GM23248 (cell line): Measurements from ENCODE around the gene EHBP1. TPM values are rescaled to one million over a fixed set of nuclear protein-coding genes. Genes with fewer than 3 reads are reported as not detected.

Source experiments
- DNase-seq: peaks from one replicate; pipeline ENCODE4 v3.0.0-alpha.2; 2015
- H2AFZ ChIP-seq: fragments of 200-600 bp; sonication (generic); 2 replicates; pipeline ENCODE4 v1.6.1; 2016; ENCODE audit warnings: antibody characterized with exemption
- H3F3A ChIP-seq: fragments of 200-600 bp; sonication (generic); 2 replicates; pipeline ENCODE4 v1.6.1; 2016; ENCODE audit warnings: mild to moderate bottlenecking, antibody characterized with exemption, mixed run types; ENCODE audit not compliant: insufficient read depth
- H3K27ac ChIP-seq: fragments of 200-600 bp; sonication (generic); 2 replicates; pipeline ENCODE4 v1.5.1; 2016; ENCODE audit warnings: mild to moderate bottlenecking
- H3K27me3 ChIP-seq: fragments of 200-600 bp; sonication (generic); replicated peaks from 2 replicates; pipeline ENCODE4 v1.6.1; 2016; ENCODE audit warnings: mild to moderate bottlenecking; ENCODE audit not compliant: insufficient read depth
- H3K36me3 ChIP-seq: fragments of 200-600 bp; sonication (generic); 2 replicates; pipeline ENCODE4 v1.6.1; 2016; ENCODE audit warnings: low read depth, mild to moderate bottlenecking
- H3K4me1 ChIP-seq: fragments of 200-600 bp; sonication (generic); 2 replicates; pipeline ENCODE4 v1.6.1; 2016; ENCODE audit warnings: mild to moderate bottlenecking; ENCODE audit not compliant: insufficient read depth
- H3K4me2 ChIP-seq: fragments of 200-600 bp; sonication (generic); one replicate; pipeline ENCODE4 v1.6.1; 2016; ENCODE audit warnings: mild to moderate bottlenecking; ENCODE audit not compliant: unreplicated experiment
- H3K4me3 ChIP-seq: fragments of 200-600 bp; sonication (generic); 2 replicates; pipeline ENCODE4 v1.5.1; 2016; ENCODE audit warnings: mild to moderate bottlenecking
- H3K79me2 ChIP-seq: fragments of 200-600 bp; sonication (generic); 2 replicates; pipeline ENCODE4 v1.6.1; 2016; ENCODE audit warnings: mild to moderate bottlenecking; ENCODE audit not compliant: insufficient read depth
- H3K9ac ChIP-seq: fragments of 200-600 bp; sonication (generic); 2 replicates; pipeline ENCODE4 v1.6.1; 2016; ENCODE audit warnings: mild to moderate bottlenecking
- H3K9me2 ChIP-seq: fragments of 200-600 bp; sonication (generic); 2 replicates; pipeline ENCODE4 v1.6.1; 2016; ENCODE audit warnings: mixed run types, mild to moderate bottlenecking, moderate library complexity; ENCODE audit not compliant: insufficient read depth
- H3K9me3 ChIP-seq: fragments of 200-600 bp; sonication (generic); one replicate; pipeline ENCODE4 v1.6.1; 2017; ENCODE audit warnings: low read depth
- H4K20me1 ChIP-seq: fragments of 200-600 bp; sonication (generic); 2 replicates; pipeline ENCODE4 v1.6.0; 2016; ENCODE audit not compliant: insufficient read depth
- EZH2 ChIP-seq: fragments of 200-600 bp; sonication (generic); IDR thresholded peaks from 2 replicates; pipeline ENCODE4 v1.6.1; 2018; ENCODE audit warnings: antibody characterized with exemption, mild to moderate bottlenecking; ENCODE audit not compliant: insufficient read depth, poor library complexity, severe bottlenecking
- EZH2phosphoT487 ChIP-seq: fragments of 200-600 bp; sonication (generic); IDR thresholded peaks from 2 replicates; pipeline ENCODE4 v1.6.1; 2018; ENCODE audit warnings: antibody characterized with exemption, moderate library complexity, mild to moderate bottlenecking, low read depth; ENCODE audit not compliant: insufficient read depth
- WGBS, 2 experiments: methylation state at CpG; one replicate each; pipeline ENCODE4 v1.1.6; 2015 to 2017; ENCODE audit warnings: low lambda C conversion rate in 2 of 2, low coverage in 1 of 2; ENCODE audit errors: missing lambda C conversion rate in 2 of 2; 5-methylcytosine and 5-hydroxymethylcytosine counted together
- in situ Hi-C: fragments of 300-500 bp; cut with MboI; formaldehyde crosslinking; loops from 2 replicates; pipeline ENCODE4 v1.15.0; 2020
- polyA plus RNA-seq: library from polyadenylated mRNA; unstranded; fragments of >200 nt; fragmentation: Nextera tagmentation; extraction: Ambion mirVana; gene quantifications from 2 replicates; pipeline ENCODE4 v1.2.1, GENCODE V29; 2016
- total RNA-seq: library from RNA; depleted of rRNA; stranded (reverse); fragments of >200 nt; shearing (Covaris generic); gene quantifications from 2 replicates; pipeline ENCODE4 v1.2.3, GENCODE V29; 2014

The EHBP1 gene
- total and polyA plus RNA-seq, 2 experiments from 2014 or later: 41.3 to 56.8 TPM

GRCh38 chr2:62783679-62784078, 78.2 kb downstream of the EHBP1 start:
- TF ChIP-seq EZH2phosphoT487 (no peak), EZH2 (no peak)
- H2AFZ ChIP-seq: no peak overlapping the region
- no peak overlapping the region for H3K27ac ChIP-seq
- H3K9ac ChIP-seq: no peak overlapping the region
- in situ Hi-C loops: no loop called here
- H3K9me3 ChIP-seq: no peaks in the 10 kb centered on the region
- no peak overlapping the region for H3K4me2 ChIP-seq
- H3K9me2 ChIP-seq: no peaks in the 10 kb centered on the region
- H3K4me3 ChIP-seq: no peak overlapping the region
- H3K27me3 ChIP-seq: no peaks in the 10 kb centered on the region
- no peaks in the 10 kb centered on the region for H4K20me1 ChIP-seq
- peaks cover 12% of the 10 kb centered on the region; the same call in 1 of the 2 replicates for H3F3A ChIP-seq
- H3K79me2 ChIP-seq: peaks cover 93% of the 10 kb centered on the region
- peaks cover 32% of the 10 kb centered on the region for H3K4me1 ChIP-seq
- no peaks in the 10 kb centered on the region for H3K36me3 ChIP-seq
- no peak for DNase-seq

GRCh38 chr2:62784341-62784740, 78.8 kb downstream of the EHBP1 start:
- H3K27ac ChIP-seq: no peak overlapping the region
- in situ Hi-C loops: no loop called here

GRCh38 chr2:62785216-62785615, 79.7 kb downstream of the EHBP1 start:
- H3K9me2 ChIP-seq: no peaks in the 10 kb centered on the region
- no peak overlapping the region for H3K4me2 ChIP-seq
- in situ Hi-C loops: no loop called here
- H3K79me2 ChIP-seq: peaks cover 95% of the 10 kb centered on the region
- no peaks in the 10 kb centered on the region for H3K9me3 ChIP-seq
- H3K27me3 ChIP-seq: no peaks in the 10 kb centered on the region
- no peaks in the 10 kb centered on the region for H3K36me3 ChIP-seq
- H4K20me1 ChIP-seq: no peaks in the 10 kb centered on the region; the same call in 1 of the 2 replicates
- H3K4me1 ChIP-seq: peaks cover 45% of the 10 kb centered on the region
- no peak overlapping the region for H3K9ac ChIP-seq
- DNase-seq: no peak
- WGBS, 2 experiments: 95 to 97% methylated on average over 3 of the region's 3 CpGs
- H2AFZ ChIP-seq: no peak overlapping the region
- TF ChIP-seq EZH2 (no peak), EZH2phosphoT487 (no peak)
- peaks cover 12% of the 10 kb centered on the region; the same call in 1 of the 2 replicates for H3F3A ChIP-seq
- H3K4me3 ChIP-seq: no peak overlapping the region
- H3K27ac ChIP-seq: no peak overlapping the region

More at GRCh38 chr2:62784341-62784740, 78.8 kb downstream of the EHBP1 start:
- H3K27me3 ChIP-seq: no peaks in the 10 kb centered on the region
- H3K4me1 ChIP-seq: peaks cover 36% of the 10 kb centered on the region
- H4K20me1 ChIP-seq: no peaks in the 10 kb centered on the region; the same call in 1 of the 2 replicates
- no peaks in the 10 kb centered on the region for H3K9me3 ChIP-seq
- H3K4me3 ChIP-seq: no peak overlapping the region
- peaks cover 12% of the 10 kb centered on the region; the same call in 1 of the 2 replicates for H3F3A ChIP-seq
- TF ChIP-seq EZH2 (no peak), EZH2phosphoT487 (no peak)
- H3K36me3 ChIP-seq: no peaks in the 10 kb centered on the region
- no peak overlapping the region for H3K9ac ChIP-seq
- H2AFZ ChIP-seq: no peak overlapping the region
- peaks cover 95% of the 10 kb centered on the region for H3K79me2 ChIP-seq
- no peak for DNase-seq
- WGBS, 2 experiments: 62 to 76% methylated on average over 2 of the region's 2 CpGs
- H3K9me2 ChIP-seq: no peaks in the 10 kb centered on the region
- H3K4me2 ChIP-seq: no peak overlapping the region

- peak overlapping the region; percentile 41 for H3K27ac ChIP-seq
- peaks cover 12% of the 10 kb centered on the region; the same call in 1 of the 2 replicates for H3F3A ChIP-seq
- no peaks in the 10 kb centered on the region for H3K9me3 ChIP-seq
- H3K4me2 ChIP-seq: no peak overlapping the region
- no peak overlapping the region for H3K4me3 ChIP-seq
- no peaks in the 10 kb centered on the region; the same call in 1 of the 2 replicates for H4K20me1 ChIP-seq
- peaks cover 95% of the 10 kb centered on the region for H3K79me2 ChIP-seq
- no peaks in the 10 kb centered on the region for H3K36me3 ChIP-seq
- WGBS, 2 experiments: 92 to 94% methylated on average over 4 of the region's 4 CpGs
- peak; percentile 66 for DNase-seq
- no peak overlapping the region for H2AFZ ChIP-seq
- no peaks in the 10 kb centered on the region for H3K9me2 ChIP-seq
- no peak overlapping the region for H3K9ac ChIP-seq
- no peaks in the 10 kb centered on the region for H3K27me3 ChIP-seq
- in situ Hi-C loops: no loop called here
- H3K4me1 ChIP-seq: peaks cover 50% of the 10 kb centered on the region
- no peak for TF ChIP-seq EZH2phosphoT487
- no peak for TF ChIP-seq EZH2
Measured at GRCh38 chr2:62785810-62786597, 80.5 kb downstream of the EHBP1 start.
